Keratinocyte (primary cell): ENCODE measurements around the gene SLC6A2. TPM values are rescaled to one million over a fixed set of nuclear protein-coding genes. Genes with fewer than 3 reads are reported as not detected.

Experiments used
- DNase-seq: peaks from one replicate; pipeline ENCODE4 v3.0.0-alpha.2; 2011; ENCODE audit warnings: low read depth, missing footprints, low spot score
- FAIRE-seq: peaks from 2 replicates; lab custom pipeline; 2011; peaks lifted over from hg19 to GRCh38; lab: Jason Lieb, UNC
- H2AFZ ChIP-seq: 2 replicates; pipeline ENCODE4 v1.6.0; 2012; ENCODE audit warnings: low read length, control low read depth, inconsistent platforms; ENCODE audit not compliant: control insufficient read depth
- H3K27ac ChIP-seq: 2 replicates; pipeline ENCODE4 v1.5.1; 2011; ENCODE audit warnings: low read length; ENCODE audit not compliant: control insufficient read depth, insufficient read depth
- H3K27me3 ChIP-seq: 3 replicates; pipeline ENCODE4 v1.6.0; 2011; ENCODE audit warnings: low read length; ENCODE audit not compliant: control insufficient read depth, insufficient read depth; ENCODE audit errors: extremely low read depth
- H3K36me3 ChIP-seq, 2 experiments: 2 replicates in 1 of 2; 3 replicates in 1 of 2; pipeline ENCODE4 v1.5.1; 2011; ENCODE audit warnings: low read length in 2 of 2, mild to moderate bottlenecking in 1 of 2; ENCODE audit not compliant: control insufficient read depth in 2 of 2, insufficient read depth in 2 of 2; ENCODE audit errors: extremely low read depth in 1 of 2
- H3K4me1 ChIP-seq: 3 replicates; pipeline ENCODE4 v1.5.1; 2011; ENCODE audit warnings: low read length; ENCODE audit not compliant: control insufficient read depth, insufficient read depth; ENCODE audit errors: extremely low read depth
- H3K4me2 ChIP-seq: 3 replicates; pipeline ENCODE4 v1.6.0; 2011; ENCODE audit warnings: low read depth, low read length; ENCODE audit not compliant: control insufficient read depth, insufficient read depth; ENCODE audit errors: extremely low read depth
- H3K4me3 ChIP-seq, 3 experiments: fragments of 200-600 bp in 1 of 3; sonication (generic) in 1 of 3; 2 replicates in 2 of 3; 3 replicates in 1 of 3; pipeline ENCODE4 v1.5.1; 2011 to 2016; ENCODE audit warnings: low read length in 3 of 3, mild to moderate bottlenecking in 3 of 3, control low read depth in 2 of 3, inconsistent platforms in 1 of 3, low read depth in 1 of 3, mixed read lengths in 1 of 3, mixed run types in 1 of 3, moderate library complexity in 1 of 3; ENCODE audit not compliant: control insufficient read depth in 2 of 3, insufficient read depth in 2 of 3; ENCODE audit errors: extremely low read depth in 1 of 3
- H3K79me2 ChIP-seq: 2 replicates; pipeline ENCODE4 v1.6.0; 2012; ENCODE audit warnings: low read length; ENCODE audit not compliant: control insufficient read depth, insufficient read depth
- H3K9ac ChIP-seq: 3 replicates; pipeline ENCODE4 v1.6.0; 2011; ENCODE audit warnings: low read length; ENCODE audit not compliant: control insufficient read depth, insufficient read depth; ENCODE audit errors: extremely low read depth
- H3K9me1 ChIP-seq: 3 replicates; pipeline ENCODE4 v1.6.0; 2011; ENCODE audit warnings: low read length; ENCODE audit not compliant: control insufficient read depth, insufficient read depth; ENCODE audit errors: extremely low read depth
- H3K9me3 ChIP-seq: 2 replicates; pipeline ENCODE4 v1.5.1; 2012; ENCODE audit warnings: low read depth, low read length; ENCODE audit not compliant: control insufficient read depth
- H4K20me1 ChIP-seq: 3 replicates; pipeline ENCODE4 v1.6.0; 2011; ENCODE audit warnings: low read length; ENCODE audit not compliant: control insufficient read depth, insufficient read depth; ENCODE audit errors: extremely low read depth
- CTCF ChIP-seq, 3 experiments: IDR thresholded peaks in 1 of 3; conservative IDR thresholded peaks in 1 of 3; optimal IDR thresholded peaks in 1 of 3; 2 replicates in 2 of 3; 3 replicates in 1 of 3; pipeline versions ENCODE3 to v1.5.1; 2011; ENCODE audit warnings: low read length in 3 of 3, mild to moderate bottlenecking in 3 of 3, moderate library complexity in 2 of 3, control low read depth in 1 of 3, inconsistent platforms in 1 of 3; ENCODE audit not compliant: insufficient read depth in 2 of 3; ENCODE audit errors: extremely low read depth in 1 of 3
- EZH2 ChIP-seq: IDR thresholded peaks from one replicate; pipeline ENCODE4 v1.6.1; 2012; ENCODE audit warnings: inconsistent platforms, mild to moderate bottlenecking, low read length, moderate library complexity
- dilution Hi-C: fragments of 300-500 bp; cut with MboI; formaldehyde crosslinking; loops from one replicate; pipeline ENCODE4 v1.7.0; 2020; ENCODE audit warnings: low sequenced_read_pairs; ENCODE audit not compliant: extremely low pct_ligation_motif_present
- polyA plus RNA-seq, 5 experiments: library from polyadenylated mRNA; depleted of rRNA in 3 of 5; stranded (reverse) in 3 of 5; stranded (forward) in 1 of 5; unstranded in 1 of 5; fragments of >200 nt; gene quantifications; 1 replicate in 1 of 5; 2 replicates in 3 of 5; 3 replicates in 1 of 5; pipeline versions ENCODE4 v1.2.1 to v1.2.3, GENCODE V29; 2011 to 2012; ENCODE audit warnings: missing spikeins in 2 of 5, low read depth in 1 of 5, low replicate concordance in 1 of 5

The SLC6A2 gene
- polyA plus RNA-seq, 1 donor (not counting 4 experiments of a cell fraction or from before 2014, with no cell fraction given) = 0.20 TPM

- Histone ChIP-seq H3K79me2 (no peaks in the 10 kb centered on the region), H3K9me3 (no peaks in the 10 kb centered on the region), H4K20me1 (no peaks in the 10 kb centered on the region), H3K36me3 (no peaks in the 10 kb centered on the region), H3K4me1 (peaks cover 24% of the 10 kb centered on the region), H2AFZ (no peak overlapping the region), H3K9ac (no peak overlapping the region), H3K27me3 (peaks cover 58% of the 10 kb centered on the region), H3K9me1 (no peaks in the 10 kb centered on the region), H3K27ac (no peak overlapping the region), H3K4me2 (peak overlapping the region; percentile 74), H3K4me3 (peak overlapping the region in 1 of 3 experiments; percentile 15)
- dilution Hi-C loops = no loop called here
- FAIRE-seq = no peak
- TF ChIP-seq CTCF (optimal IDR thresholded peaks at IDR 0.05 in 1 of 3, IDR thresholded peaks at IDR 0.05 in 1 of 3, conservative IDR thresholded peaks at IDR 0.05 in 1 of 3; ENCODE audit: extremely low read depth in 1 of 3, insufficient read depth in 2 of 3, low read length in 3 of 3) (peak in 1 of 3 experiments; percentile 7), EZH2 (peak; percentile 78)
- DNase-seq = no peak
Measured at GRCh38 chr16:55656691-55657092, 904 bp downstream of the SLC6A2 start.

GRCh38 chr16:55657616-55658015 lies 1.8 kb downstream of the SLC6A2 start:
- no peak overlapping the region for H2AFZ ChIP-seq
- H4K20me1 ChIP-seq = no peaks in the 10 kb centered on the region
- H3K9me3 ChIP-seq = no peaks in the 10 kb centered on the region
- no peak overlapping the region for H3K27ac ChIP-seq
- H3K79me2 ChIP-seq = no peaks in the 10 kb centered on the region
- no peaks in the 10 kb centered on the region for H3K36me3 ChIP-seq
- FAIRE-seq = no peak
- no peak overlapping the region for H3K4me2 ChIP-seq
- no peak for TF ChIP-seq EZH2
- TF ChIP-seq CTCF (optimal IDR thresholded peaks at IDR 0.05 in 1 of 3, IDR thresholded peaks at IDR 0.05 in 1 of 3, conservative IDR thresholded peaks at IDR 0.05 in 1 of 3; ENCODE audit: extremely low read depth in 1 of 3, insufficient read depth in 2 of 3, low read length in 3 of 3) = no peak
- H3K4me1 ChIP-seq = peaks cover 33% of the 10 kb centered on the region
- no peak overlapping the region for H3K9ac ChIP-seq
- H3K27me3 ChIP-seq = peaks cover 50% of the 10 kb centered on the region
- no peak for DNase-seq
- H3K9me1 ChIP-seq = no peaks in the 10 kb centered on the region
- no peak overlapping the region for H3K4me3 ChIP-seq
- dilution Hi-C loops = no loop called here
